ENCODE data around the gene FAM8A1.
A peak's percentile ranks its signal among the peaks of the same experiment; 100 is the strongest.
"Not testable (repeated sequence)": the region's sequence is repeated elsewhere in the genome, so short reads cannot be mapped to it uniquely, and the experiment has no call there.

Gene FAM8A1, protein sequence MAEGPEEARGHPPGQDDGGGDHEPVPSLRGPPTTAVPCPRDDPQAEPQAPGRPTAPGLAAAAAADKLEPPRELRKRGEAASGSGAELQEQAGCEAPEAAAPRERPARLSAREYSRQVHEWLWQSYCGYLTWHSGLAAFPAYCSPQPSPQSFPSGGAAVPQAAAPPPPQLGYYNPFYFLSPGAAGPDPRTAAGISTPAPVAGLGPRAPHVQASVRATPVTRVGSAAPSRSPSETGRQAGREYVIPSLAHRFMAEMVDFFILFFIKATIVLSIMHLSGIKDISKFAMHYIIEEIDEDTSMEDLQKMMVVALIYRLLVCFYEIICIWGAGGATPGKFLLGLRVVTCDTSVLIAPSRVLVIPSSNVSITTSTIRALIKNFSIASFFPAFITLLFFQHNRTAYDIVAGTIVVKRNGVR

GRCh38 chr6:17599877-17600526, at the start of gene FAM8A1:
Gene FAM8A1, plus strand, starts transcription at chr6:17600302. Its CDS starts 108 bp downstream, at chr6:17600410.
- peak; percentile 77 to 81 for DNase-seq

DNA sequence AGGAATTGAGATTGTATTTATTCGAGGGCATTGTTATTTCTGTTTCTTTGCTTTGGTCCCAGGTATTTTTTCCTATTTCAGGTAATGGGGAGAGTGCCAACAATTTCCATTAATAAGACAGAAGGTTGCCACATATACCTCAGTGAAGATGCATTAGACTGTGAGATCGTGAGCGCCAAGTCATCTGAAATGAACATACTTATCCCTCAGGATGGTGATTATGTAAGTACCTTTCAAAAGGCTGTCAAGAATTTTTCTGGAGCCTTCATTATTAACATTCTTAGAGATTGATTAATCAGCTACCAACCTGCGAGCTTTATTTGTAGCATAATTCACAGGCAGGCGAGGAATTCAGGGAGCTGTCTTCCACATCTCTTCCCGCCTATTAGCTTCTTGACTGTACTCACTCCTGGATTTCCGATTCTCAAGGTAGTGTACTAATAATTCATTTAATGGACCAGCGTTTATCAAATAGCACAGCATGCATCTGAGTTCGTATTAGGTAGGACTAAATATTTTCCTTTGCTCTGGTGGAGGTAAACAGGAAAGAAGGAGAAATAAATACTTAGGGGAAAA, 48.6 kb upstream of the FAM8A1 start:
- DNase-seq, result no peak

DNA sequence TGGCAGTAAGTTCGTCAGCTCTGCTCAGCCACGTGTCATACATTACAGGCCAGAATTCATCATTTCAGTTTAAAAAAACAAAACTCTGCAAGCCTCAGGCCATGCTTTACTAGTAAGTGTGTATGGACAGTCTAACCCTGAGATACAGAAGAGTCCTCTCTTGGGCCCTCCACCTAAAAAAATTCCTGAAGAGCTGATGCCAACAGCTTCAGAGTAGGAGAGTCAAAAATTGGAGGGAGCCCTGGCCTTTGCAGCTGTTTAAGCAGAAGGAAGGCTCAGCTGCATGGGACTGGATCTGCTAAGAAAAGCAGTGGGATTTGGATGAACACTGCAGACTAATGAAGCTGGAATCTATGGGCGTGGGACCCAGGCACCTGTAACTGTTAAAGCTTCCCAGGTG, 47.2 kb upstream of the FAM8A1 start:
- no peak for DNase-seq

- no peak for DNase-seq
Measured at GRCh38 chr6:17556014-17556413, 44.1 kb upstream of the FAM8A1 start.

- no peak for DNase-seq
Measured at GRCh38 chr6:17562636-17563035, 37.5 kb upstream of the FAM8A1 start.

DNA sequence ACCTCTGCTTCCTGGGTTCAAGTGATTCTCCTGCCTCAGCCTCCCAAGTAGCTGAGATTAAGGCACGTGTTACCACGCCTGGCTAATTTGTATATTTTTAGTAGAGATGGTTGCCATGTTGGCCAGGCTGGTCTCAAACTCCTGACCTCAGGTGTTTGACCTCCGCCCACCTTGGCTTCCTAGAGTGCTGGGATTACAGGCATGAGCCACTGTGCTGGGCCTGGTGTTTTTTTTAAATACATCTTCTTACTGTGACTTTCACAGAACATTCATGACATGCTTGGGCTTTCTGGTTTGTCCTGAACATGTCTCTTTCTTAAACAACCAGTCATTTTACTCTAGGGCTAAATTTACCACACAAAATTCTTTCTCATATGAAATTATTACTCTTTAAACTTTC, 34.7 kb upstream of the FAM8A1 start:
- DNase-seq, result no peak

- DNase-seq, result no peak
Measured at GRCh38 chr6:17574866-17575560, 25.1 kb upstream of the FAM8A1 start.

DNA sequence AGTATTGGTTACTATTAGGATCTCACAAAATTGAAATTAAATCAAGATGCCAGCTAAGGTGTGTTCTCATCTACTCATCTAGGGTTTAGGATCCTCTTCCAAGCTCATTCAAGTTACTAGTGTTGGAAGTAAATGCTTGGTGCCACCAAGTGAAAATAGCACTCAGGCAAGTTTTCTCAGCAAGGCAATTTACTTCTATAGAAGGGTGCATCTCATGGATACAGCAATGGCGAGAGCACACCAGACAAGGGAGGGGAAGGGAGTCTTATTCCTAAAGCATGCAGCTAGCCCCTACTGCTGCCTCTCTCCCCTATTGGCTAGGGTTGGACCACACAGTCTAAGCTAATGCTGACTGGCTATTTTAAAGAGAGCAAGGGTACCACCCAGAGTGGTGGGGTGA, 23.0 kb upstream of the FAM8A1 start:
- no peak for DNase-seq

- DNase-seq, result no peak
Measured at GRCh38 chr6:17580518-17581048, 19.5 kb upstream of the FAM8A1 start.

GRCh38 chr6:17581282-17581681, 18.8 kb upstream of the FAM8A1 start:
- DNase-seq, result not testable (repeated sequence)

DNA sequence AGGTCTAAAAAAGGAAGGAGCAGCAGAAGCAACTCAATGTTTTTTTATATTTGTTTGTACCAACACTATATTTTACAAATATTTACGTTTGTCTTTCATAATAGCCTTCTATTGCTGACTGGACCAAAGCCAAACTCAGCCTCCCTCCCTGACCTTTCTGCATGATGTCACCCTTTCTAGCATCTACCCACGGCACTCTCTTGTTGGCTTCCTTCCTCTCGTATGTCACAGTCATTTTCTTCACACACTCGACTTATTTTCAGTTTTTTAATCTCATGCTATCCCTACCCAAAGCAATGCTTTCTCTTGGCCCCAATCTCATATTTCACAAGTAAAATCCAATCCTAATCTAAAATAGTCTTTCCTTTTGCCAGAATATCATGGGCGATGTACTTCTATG, 16.3 kb upstream of the FAM8A1 start:
- no peak for DNase-seq

- DNase-seq, result peak; percentile 80 to 87
Measured at GRCh38 chr6:17584241-17584803, 15.8 kb upstream of the FAM8A1 start.

GRCh38 chr6:17585766-17586490, 14.2 kb upstream of the FAM8A1 start:
- DNase-seq, result peak; percentile 18 to 22

DNA sequence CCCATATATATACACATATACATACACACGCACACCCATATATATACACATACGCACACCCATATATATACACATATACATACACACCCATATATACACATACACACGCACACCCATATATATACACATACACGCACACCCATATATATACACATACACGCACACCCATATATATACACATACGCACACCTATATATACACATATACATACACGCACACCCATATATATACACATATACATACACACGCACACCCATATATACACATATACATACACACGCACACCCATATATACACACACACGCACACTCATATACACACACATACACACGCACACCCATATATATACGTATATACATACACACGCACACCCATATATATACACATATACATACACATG, 13.5 kb upstream of the FAM8A1 start:
- DNase-seq, result not testable (repeated sequence)

DNA sequence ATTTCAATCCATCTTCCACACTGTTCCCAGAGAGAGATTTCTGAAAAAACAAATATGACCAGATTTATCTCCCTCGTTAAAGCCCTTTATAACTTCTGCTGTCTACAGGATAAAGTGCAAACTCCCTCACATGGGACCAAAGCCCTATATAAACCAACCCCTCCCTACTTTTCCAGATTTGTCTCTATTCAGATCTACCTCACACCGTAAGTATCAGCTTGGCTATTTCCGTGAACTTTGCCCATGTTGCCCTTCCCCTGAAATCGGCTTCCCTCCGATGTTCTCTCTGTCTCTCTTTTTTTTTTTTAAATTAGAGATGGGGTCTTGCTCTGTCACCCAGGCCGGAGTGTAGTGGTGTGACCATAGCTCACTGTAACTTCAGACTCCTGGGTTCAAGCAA, 12.1 kb upstream of the FAM8A1 start:
- DNase-seq, result no peak

- no peak for DNase-seq
Measured at GRCh38 chr6:17589406-17590096, 10.6 kb upstream of the FAM8A1 start.

GRCh38 chr6:17591287-17591686, 8.8 kb upstream of the FAM8A1 start:
- no peak for DNase-seq

DNA sequence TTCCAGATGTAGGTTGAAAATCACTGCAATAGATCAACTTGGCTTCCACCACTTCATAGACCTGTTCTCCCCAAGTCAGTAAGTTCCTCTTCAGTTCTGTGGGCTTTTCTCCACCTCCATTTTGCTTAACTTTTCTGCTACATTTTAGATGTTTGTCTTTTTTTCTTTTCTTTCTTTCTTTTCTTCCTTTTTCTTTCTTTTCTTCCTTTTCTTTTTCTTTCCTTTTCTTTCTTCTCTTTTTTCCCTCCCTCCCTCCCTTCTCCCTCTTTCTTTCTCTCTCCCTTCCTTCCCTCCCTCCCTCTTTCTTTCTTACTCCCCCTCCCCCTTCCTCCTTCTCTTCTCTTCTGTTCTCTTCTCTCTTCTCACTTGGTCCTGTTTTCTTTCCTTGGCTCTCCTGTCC, 6.9 kb upstream of the FAM8A1 start:
- no peak for DNase-seq

- DNase-seq, result no peak
Measured at GRCh38 chr6:17596085-17596484, 4.0 kb upstream of the FAM8A1 start.

- peak in 1 of 2 experiments; percentile 8 for DNase-seq
Measured at GRCh38 chr6:17600527-17601385, 654 bp downstream of the FAM8A1 start.

GRCh38 chr6:17601386-17601703, 1.2 kb downstream of the FAM8A1 start:
- DNase-seq, result no peak

Data from Kasumi-1 (cell line).